PC-3 (cell line): ENCODE measurements around the gene SLC12A3. TPM values are rescaled to one million over a fixed set of nuclear protein-coding genes. Genes with fewer than 3 reads are reported as not detected.

ENCODE experiments used
- ATAC-seq: fragments of 200-7000 bp; cut with Tn5 transposase; 2 replicates; pipeline ENCODE4 v1.9.1; 2020; ENCODE audit warnings: mild to moderate bottlenecking, moderate library complexity
- BruUV-seq: library from RNA; stranded (reverse); fragments of 400-500 nt; replicated peaks from 2 replicates; lab custom pipeline; 2021; lab: Mats Ljungman, UMichigan
- CTCF ChIA-PET: fragments of 300-600 bp; sonication (Branson Sonifier 250); formaldehyde crosslinking; loops from one replicate; lab custom pipeline; 2022; ENCODE audit warnings: antibody characterized with exemption; lab: Charles Lee
- POLR2A ChIA-PET: fragments of 300-600 bp; sonication (Branson Sonifier 250); formaldehyde crosslinking; loops from one replicate; lab custom pipeline; 2022; ENCODE audit warnings: antibody characterized with exemption; ENCODE audit not compliant: unreplicated experiment; lab: Charles Lee
- DNase-seq: peaks from one replicate; pipeline ENCODE4 v3.0.0-alpha.2; 2015
- H2AFZ ChIP-seq: fragments of 300-600 bp; sonication (generic); 2 replicates; pipeline ENCODE4 v1.6.0; 2016; ENCODE audit warnings: antibody characterized with exemption, low read length
- H3F3A ChIP-seq: fragments of 300-600 bp; sonication (generic); one replicate; pipeline ENCODE4 v1.6.0; 2017; ENCODE audit warnings: antibody characterized with exemption, low read length, control low read depth, mild to moderate bottlenecking; ENCODE audit not compliant: unreplicated experiment
- H3K27ac ChIP-seq: fragments of 300-600 bp; sonication (generic); 2 replicates; pipeline ENCODE4 v1.5.1; 2016; ENCODE audit warnings: mild to moderate bottlenecking, low read length
- H3K27me3 ChIP-seq: fragments of 300-600 bp; sonication (generic); 2 replicates; pipeline ENCODE4 v1.6.1; 2016; ENCODE audit warnings: low read length, mixed read lengths
- H3K36me3 ChIP-seq: fragments of 300-600 bp; sonication (generic); 2 replicates; pipeline ENCODE4 v1.6.1; 2016; ENCODE audit warnings: low read depth, mixed run types, low read length, mixed read lengths
- H3K4me1 ChIP-seq: fragments of 300-600 bp; sonication (generic); 2 replicates; pipeline ENCODE4 v1.5.1; 2016; ENCODE audit warnings: low read length; ENCODE audit not compliant: insufficient read depth
- H3K4me2 ChIP-seq: fragments of 300-600 bp; sonication (generic); 2 replicates; pipeline ENCODE4 v1.6.0; 2016; ENCODE audit warnings: low read length
- H3K4me3 ChIP-seq: fragments of 300-600 bp; sonication (generic); 2 replicates; pipeline ENCODE4 v1.5.1; 2016; ENCODE audit warnings: mild to moderate bottlenecking, low read length, mixed read lengths
- H3K79me2 ChIP-seq: fragments of 300-600 bp; sonication (generic); 2 replicates; pipeline ENCODE4 v1.6.1; 2017; ENCODE audit warnings: low read length, mixed read lengths
- H3K9ac ChIP-seq: fragments of 300-600 bp; sonication (generic); 2 replicates; pipeline ENCODE4 v1.6.0; 2016; ENCODE audit warnings: mild to moderate bottlenecking, low read length
- H3K9me2 ChIP-seq: fragments of 300-600 bp; sonication (generic); replicated peaks from 2 replicates; pipeline ENCODE4 v1.6.1; 2016; ENCODE audit warnings: mixed run types, low read length, mixed read lengths
- H3K9me3 ChIP-seq: fragments of 300-600 bp; sonication (generic); 2 replicates; pipeline ENCODE4 v1.6.1; 2016; ENCODE audit warnings: low read length, mixed read lengths
- H4K20me1 ChIP-seq: fragments of 300-600 bp; sonication (generic); 2 replicates; pipeline ENCODE4 v1.6.1; 2016; ENCODE audit warnings: low read length, mixed read lengths
- CTCF ChIP-seq: fragments of 300-600 bp; sonication (generic); conservative IDR thresholded peaks from 2 replicates; pipeline ENCODE4 v1.5.1; 2017; ENCODE audit warnings: antibody characterized with exemption, low read depth, mild to moderate bottlenecking, low read length
- EZH2 ChIP-seq: fragments of 300-600 bp; sonication (generic); IDR thresholded peaks from one replicate; pipeline ENCODE4 v1.6.1; 2017; ENCODE audit warnings: antibody characterized with exemption, mild to moderate bottlenecking, low read length; ENCODE audit not compliant: unreplicated experiment
- EZH2phosphoT487 ChIP-seq: fragments of 300-600 bp; sonication (generic); IDR thresholded peaks from 2 replicates; pipeline ENCODE4 v1.6.1; 2018; ENCODE audit warnings: mild to moderate bottlenecking, antibody characterized with exemption, low read length, borderline replicate concordance
- intact Hi-C: fragments of 100-400 bp; cut with micrococcal nuclease; formaldehyde crosslinking; loops from 2 replicates; pipeline ENCODE4 v1.9.0; 2023
- total RNA-seq: library from RNA; depleted of rRNA; stranded (reverse); fragments of >200 nt; gene quantifications from 2 replicates; pipeline ENCODE4 v1.2.3, GENCODE V29; 2014

The SLC12A3 gene
- total RNA-seq, 1 experiment from 2014 or later = not detected

GRCh38 chr16:56916571-56917403 is 51.8 kb downstream of the SLC12A3 start:
- DNase-seq = no peak
- no peaks in the 10 kb centered on the region for H4K20me1 ChIP-seq
- H3K27me3 ChIP-seq = no peaks in the 10 kb centered on the region
- intact Hi-C loops = no loop called here
- no peaks in the 10 kb centered on the region for H3K9me2 ChIP-seq
- CTCF ChIA-PET = no interaction called here
- H3K4me1 ChIP-seq = no peaks in the 10 kb centered on the region
- no peak overlapping the region for H3K27ac ChIP-seq
- no peaks in the 10 kb centered on the region for H3K79me2 ChIP-seq
- ATAC-seq = no peak
- H3K36me3 ChIP-seq = no peaks in the 10 kb centered on the region
- H3K9me3 ChIP-seq = no peaks in the 10 kb centered on the region
- H3F3A ChIP-seq = no peaks in the 10 kb centered on the region
- H3K4me2 ChIP-seq = no peak overlapping the region
- POLR2A ChIA-PET = no interaction called here
- H3K4me3 ChIP-seq = no peak overlapping the region
- BruUV-seq = no TSS peak
- H2AFZ ChIP-seq = no peak overlapping the region
- no peak overlapping the region for H3K9ac ChIP-seq
- TF ChIP-seq CTCF (no peak), EZH2phosphoT487 (no peak), EZH2 (no peak)

GRCh38 chr16:56918467-56919012 is 53.5 kb downstream of the SLC12A3 start:
- no peaks in the 10 kb centered on the region for H3K27me3 ChIP-seq
- no peak overlapping the region for H3K4me2 ChIP-seq
- no peaks in the 10 kb centered on the region for H3F3A ChIP-seq
- intact Hi-C loops = no loop called here
- H3K79me2 ChIP-seq = no peaks in the 10 kb centered on the region
- H3K36me3 ChIP-seq = no peaks in the 10 kb centered on the region
- no peaks in the 10 kb centered on the region for H3K4me1 ChIP-seq
- ATAC-seq (no peak), DNase-seq (no peak)
- H3K9me3 ChIP-seq = no peaks in the 10 kb centered on the region
- CTCF ChIA-PET = no interaction called here
- TF ChIP-seq EZH2 = no peak
- TF ChIP-seq EZH2phosphoT487 = no peak
- TF ChIP-seq CTCF = no peak
- no peak overlapping the region for H2AFZ ChIP-seq
- H3K4me3 ChIP-seq = no peak overlapping the region
- BruUV-seq = no TSS peak
- POLR2A ChIA-PET = no interaction called here
- H3K27ac ChIP-seq = no peak overlapping the region
- no peaks in the 10 kb centered on the region for H4K20me1 ChIP-seq
- H3K9me2 ChIP-seq = no peaks in the 10 kb centered on the region
- no peak overlapping the region for H3K9ac ChIP-seq
